Fibroblast of pulmonary artery (primary cell): ENCODE data around the gene DPH6.
"Not testable (repeated sequence)": the region's sequence is repeated elsewhere in the genome, so short reads cannot be mapped to it uniquely, and the experiment has no call there.

Experiments used
- DNase-seq: peaks from one replicate; pipeline ENCODE4 v3.0.0-alpha.2; 2010; ENCODE audit warnings: low read depth
- H3K4me3 ChIP-seq: replicated peaks from 2 replicates; pipeline ENCODE4 v1.5.1; 2011; ENCODE audit warnings: low read depth, mild to moderate bottlenecking, control low read depth, low read length, moderate library complexity
- CTCF ChIP-seq: IDR thresholded peaks from 2 replicates; pipeline ENCODE4 v1.5.1; 2011; ENCODE audit warnings: mild to moderate bottlenecking, control low read depth, low read length, inconsistent platforms; ENCODE audit errors: missing control alignments

The DPH6 gene

GRCh38 chr15:35394416-35394815, 151.5 kb downstream of the DPH6 start:
- peak; percentile 13 for DNase-seq
- H3K4me3 ChIP-seq = no peak overlapping the region
- no peak for TF ChIP-seq CTCF

- H3K4me3 ChIP-seq = no peak overlapping the region
- no peak for DNase-seq
- no peak for TF ChIP-seq CTCF
Measured at GRCh38 chr15:35393398-35393797, 152.6 kb downstream of the DPH6 start.

GRCh38 chr15:35391408-35391984, 154.5 kb downstream of the DPH6 start:
- not testable (repeated sequence) for H3K4me3 ChIP-seq, DNase-seq

GRCh38 chr15:35383506-35383905, 162.5 kb downstream of the DPH6 start:
- DNase-seq = no peak
- no peak for TF ChIP-seq CTCF
- H3K4me3 ChIP-seq = no peak overlapping the region

- no peak for TF ChIP-seq CTCF
- no peak for DNase-seq
- H3K4me3 ChIP-seq = no peak overlapping the region
Measured at GRCh38 chr15:35381328-35381727, 164.6 kb downstream of the DPH6 start.

GRCh38 chr15:35379972-35380371, 166.0 kb downstream of the DPH6 start:
- TF ChIP-seq CTCF = no peak
- DNase-seq = no peak

GRCh38 chr15:35378454-35378853, 167.5 kb downstream of the DPH6 start:
- H3K4me3 ChIP-seq = not testable (repeated sequence)

More at GRCh38 chr15:35379972-35380371, 166.0 kb downstream of the DPH6 start:
- H3K4me3 ChIP-seq = no peak overlapping the region

GRCh38 chr15:35376707-35377106, 169.3 kb downstream of the DPH6 start:
- no peak for TF ChIP-seq CTCF
- peak; percentile 7 for DNase-seq
- no peak overlapping the region for H3K4me3 ChIP-seq

More at GRCh38 chr15:35378454-35378853, 167.5 kb downstream of the DPH6 start:
- DNase-seq = not testable (repeated sequence)
